Measurements from ENCODE around the gene SPATA16. TPM values are rescaled to one million over a fixed set of nuclear protein-coding genes. Genes with fewer than 3 reads are reported as not detected.

The SPATA16 gene
- total RNA-seq, 1 donor from 2014 or later, result not detected

GRCh38 chr3:173043757-173044156 lies 97.3 kb downstream of the SPATA16 start:
- no peak overlapping the region for H3K27ac ChIP-seq
- H3K4me1 ChIP-seq, result no peaks in the 10 kb centered on the region
- no peaks in the 10 kb centered on the region for H3K9me3 ChIP-seq
- H3K4me3 ChIP-seq, result no peak overlapping the region
- H3K36me3 ChIP-seq, result no peaks in the 10 kb centered on the region
- intact Hi-C loops (cut with DNase I), result loop anchor here (10.0 kb wide), 1 partner anchor 239 kb away; no protein-coding TSS in a partner anchor
- H3K27me3 ChIP-seq, result no peaks in the 10 kb centered on the region
- no peak for DNase-seq (ENCODE audit: low spot score in 2 of 2)
- TF ChIP-seq, protein P1, sequence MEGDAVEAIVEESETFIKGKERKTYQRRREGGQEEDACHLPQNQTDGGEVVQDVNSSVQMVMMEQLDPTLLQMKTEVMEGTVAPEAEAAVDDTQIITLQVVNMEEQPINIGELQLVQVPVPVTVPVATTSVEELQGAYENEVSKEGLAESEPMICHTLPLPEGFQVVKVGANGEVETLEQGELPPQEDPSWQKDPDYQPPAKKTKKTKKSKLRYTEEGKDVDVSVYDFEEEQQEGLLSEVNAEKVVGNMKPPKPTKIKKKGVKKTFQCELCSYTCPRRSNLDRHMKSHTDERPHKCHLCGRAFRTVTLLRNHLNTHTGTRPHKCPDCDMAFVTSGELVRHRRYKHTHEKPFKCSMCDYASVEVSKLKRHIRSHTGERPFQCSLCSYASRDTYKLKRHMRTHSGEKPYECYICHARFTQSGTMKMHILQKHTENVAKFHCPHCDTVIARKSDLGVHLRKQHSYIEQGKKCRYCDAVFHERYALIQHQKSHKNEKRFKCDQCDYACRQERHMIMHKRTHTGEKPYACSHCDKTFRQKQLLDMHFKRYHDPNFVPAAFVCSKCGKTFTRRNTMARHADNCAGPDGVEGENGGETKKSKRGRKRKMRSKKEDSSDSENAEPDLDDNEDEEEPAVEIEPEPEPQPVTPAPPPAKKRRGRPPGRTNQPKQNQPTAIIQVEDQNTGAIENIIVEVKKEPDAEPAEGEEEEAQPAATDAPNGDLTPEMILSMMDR (IDR thresholded peaks at IDR 0.05), result no peak

DNA sequence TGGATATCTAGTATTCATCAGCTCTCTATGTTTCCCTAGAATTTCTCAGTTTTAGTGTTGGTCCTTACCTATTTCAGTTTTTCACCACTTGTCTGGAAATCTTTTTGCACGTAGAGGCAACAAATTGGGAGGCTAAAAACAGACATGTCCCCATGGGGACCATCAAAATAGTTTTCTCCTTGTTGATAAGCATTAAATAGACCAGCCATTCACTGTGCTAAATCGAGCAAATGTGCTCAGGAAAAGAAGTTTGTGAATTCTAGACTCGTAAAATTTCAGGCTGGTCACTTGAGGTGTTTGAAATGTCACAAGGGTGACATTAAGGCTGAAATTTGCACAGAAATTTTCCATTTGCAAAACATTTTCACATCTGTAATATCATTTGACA lies 102.6 kb downstream of the SPATA16 start:
- intact Hi-C loops (cut with DNase I), result no loop called here
- H3K27me3 ChIP-seq, result no peaks in the 10 kb centered on the region
- TF ChIP-seq, protein P1 (IDR thresholded peaks at IDR 0.05), result no peak
- no peak overlapping the region for H3K4me3 ChIP-seq
- DNase-seq (ENCODE audit: low spot score in 2 of 2), result no peak
- no peak overlapping the region for H3K27ac ChIP-seq
- H3K4me1 ChIP-seq, result no peaks in the 10 kb centered on the region
- H3K9me3 ChIP-seq, result no peaks in the 10 kb centered on the region
- no peaks in the 10 kb centered on the region for H3K36me3 ChIP-seq

GRCh38 chr3:173037840-173038483 lies 103.1 kb downstream of the SPATA16 start:
- H3K9me3 ChIP-seq, result no peaks in the 10 kb centered on the region
- H3K27me3 ChIP-seq, result no peaks in the 10 kb centered on the region
- H3K36me3 ChIP-seq, result no peaks in the 10 kb centered on the region
- intact Hi-C loops (cut with DNase I), result no loop called here
- no peak for DNase-seq (ENCODE audit: low spot score in 2 of 2)
- H3K27ac ChIP-seq, result no peak overlapping the region
- no peaks in the 10 kb centered on the region for H3K4me1 ChIP-seq
- TF ChIP-seq, protein P1 (IDR thresholded peaks at IDR 0.05), result no peak
- H3K4me3 ChIP-seq, result no peak overlapping the region

- H3K36me3 ChIP-seq, result no peaks in the 10 kb centered on the region
- no peaks in the 10 kb centered on the region for H3K27me3 ChIP-seq
- no peak for DNase-seq (ENCODE audit: low spot score in 2 of 2)
- H3K9me3 ChIP-seq, result no peaks in the 10 kb centered on the region
- H3K4me3 ChIP-seq, result no peak overlapping the region
- TF ChIP-seq, protein P1 (IDR thresholded peaks at IDR 0.05), result no peak
- H3K4me1 ChIP-seq, result no peaks in the 10 kb centered on the region
- no peak overlapping the region for H3K27ac ChIP-seq
- intact Hi-C loops (cut with DNase I), result no loop called here
Observed at GRCh38 chr3:173030273-173030672, 110.8 kb downstream of the SPATA16 start.

- Histone ChIP-seq H3K9me3 (no peaks in the 10 kb centered on the region), H3K4me3 (no peak overlapping the region), H3K27ac (no peak overlapping the region), H3K36me3 (no peaks in the 10 kb centered on the region), H3K27me3 (no peaks in the 10 kb centered on the region), H3K4me1 (no peaks in the 10 kb centered on the region)
- no peak for DNase-seq (ENCODE audit: low spot score in 2 of 2)
- intact Hi-C loops (cut with DNase I), result no loop called here
- TF ChIP-seq, protein P1 (IDR thresholded peaks at IDR 0.05), result no peak
Observed at GRCh38 chr3:173028351-173028750, 112.7 kb downstream of the SPATA16 start.

DNA sequence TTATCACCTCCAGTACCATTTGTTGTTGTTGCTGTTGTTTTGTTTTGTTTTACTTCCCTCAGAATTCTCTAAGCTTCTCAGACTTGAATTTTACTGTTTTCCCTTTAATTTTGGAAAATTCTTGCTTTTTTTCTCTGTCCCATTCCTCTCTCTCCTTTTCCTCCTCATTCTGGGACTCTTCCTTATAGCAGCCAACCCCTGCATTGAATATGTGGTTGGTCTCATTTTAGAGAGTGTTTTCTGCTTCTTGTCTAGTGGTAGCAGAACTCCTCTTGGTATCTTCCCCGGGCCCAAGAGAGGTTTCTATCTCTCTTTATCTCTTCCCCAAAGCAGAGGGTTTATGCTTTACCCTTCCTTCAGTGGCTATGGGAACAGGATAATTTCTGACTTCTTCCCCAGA lies 113.6 kb downstream of the SPATA16 start:
- no peak overlapping the region for H3K4me3 ChIP-seq
- H3K4me1 ChIP-seq, result no peaks in the 10 kb centered on the region
- no peaks in the 10 kb centered on the region for H3K9me3 ChIP-seq
- H3K27me3 ChIP-seq, result no peaks in the 10 kb centered on the region
- intact Hi-C loops (cut with DNase I), result no loop called here
- TF ChIP-seq, protein P1 (IDR thresholded peaks at IDR 0.05), result no peak
- H3K27ac ChIP-seq, result no peak overlapping the region
- no peaks in the 10 kb centered on the region for H3K36me3 ChIP-seq
- DNase-seq (ENCODE audit: low spot score in 2 of 2), result no peak
